ENCODE results near the gene MECP2. TPM values are rescaled to one million over a fixed set of nuclear protein-coding genes. Genes with fewer than 3 reads are reported as not detected.

MECP2 gene
- polyA plus RNA-seq, 1 experiment = 11.9 TPM

GRCh38 chrX:154013001-154013421, 84.5 kb downstream of the MECP2 start:
- TF ChIP-seq CTCF (IDR thresholded peaks at IDR 0.05; ENCODE audit: insufficient read depth, low read depth, low read length) = no peak
- Histone ChIP-seq H3K36me3 (ENCODE audit: control insufficient read depth, insufficient read depth, low read length) (peaks cover 11% of the 10 kb centered on the region), H3K27me3 (ENCODE audit: control insufficient read depth, insufficient read depth, low read length) (no peaks in the 10 kb centered on the region), H3K4me3 (ENCODE audit: low read depth, low read length) (no peak overlapping the region)
- ChIA-PET POLR2A (no interaction called here), CTCF (interaction anchor here (0.7 to 3.1 kb wide), 17 partner anchors 8 to 126 kb away, joined by 3 to 13 read pairs (median 5); no protein-coding TSS in a partner anchor)
- DNase-seq (ENCODE audit: low read depth) = no peak

GRCh38 chrX:154012336-154012991, 85.1 kb downstream of the MECP2 start:
- POLR2A ChIA-PET = interaction anchor here (0.7 kb wide), 1 partner anchor 13 kb away, joined by 7 read pairs; no protein-coding TSS in a partner anchor
- no peak for TF ChIP-seq CTCF (IDR thresholded peaks at IDR 0.05; ENCODE audit: insufficient read depth, low read depth, low read length)
- H3K4me3 ChIP-seq (ENCODE audit: low read depth, low read length) = no peak overlapping the region
- H3K36me3 ChIP-seq (ENCODE audit: control insufficient read depth, insufficient read depth, low read length) = peaks cover 11% of the 10 kb centered on the region
- no peaks in the 10 kb centered on the region for H3K27me3 ChIP-seq (ENCODE audit: control insufficient read depth, insufficient read depth, low read length)
- no peak for DNase-seq (ENCODE audit: low read depth)
- CTCF ChIA-PET = interaction anchor here (0.7 to 3.1 kb wide), 14 partner anchors 12 to 127 kb away, joined by 3 to 13 read pairs (median 6); no protein-coding TSS in a partner anchor

GRCh38 chrX:154011376-154012335, 85.9 kb downstream of the MECP2 start:
- Histone ChIP-seq H3K27me3 (ENCODE audit: control insufficient read depth, insufficient read depth, low read length) (no peaks in the 10 kb centered on the region), H3K36me3 (ENCODE audit: control insufficient read depth, insufficient read depth, low read length) (peaks cover 11% of the 10 kb centered on the region), H3K4me3 (ENCODE audit: low read depth, low read length) (no peak overlapping the region)
- TF ChIP-seq CTCF (IDR thresholded peaks at IDR 0.05; ENCODE audit: insufficient read depth, low read depth, low read length) = no peak
- CTCF ChIA-PET = interaction anchor here (1.4 to 3.1 kb wide), 4 partner anchors 11 to 128 kb away, joined by 5 to 13 read pairs (median 10); no protein-coding TSS in a partner anchor
- POLR2A ChIA-PET = no interaction called here
- no peak for DNase-seq (ENCODE audit: low read depth)

- Histone ChIP-seq H3K36me3 (ENCODE audit: control insufficient read depth, insufficient read depth, low read length) (peaks cover 6% of the 10 kb centered on the region), H3K4me3 (ENCODE audit: low read depth, low read length) (no peak overlapping the region), H3K27me3 (ENCODE audit: control insufficient read depth, insufficient read depth, low read length) (no peaks in the 10 kb centered on the region)
- no peak for DNase-seq (ENCODE audit: low read depth)
- TF ChIP-seq CTCF (IDR thresholded peaks at IDR 0.05; ENCODE audit: insufficient read depth, low read depth, low read length) = no peak
- CTCF ChIA-PET = no interaction called here
- POLR2A ChIA-PET = no interaction called here
These were observed 87.0 kb downstream of the MECP2 start for GRCh38 chrX:154010330-154011087.

Measured in BJ (cell line).